HS-27A (cell line): ENCODE data around the gene RAB15.

Source experiments
- DNase-seq: peaks from one replicate; pipeline ENCODE4 v3.0.0-alpha.2; 2012; ENCODE audit warnings: low read depth, missing footprints

The RAB15 gene

DNA sequence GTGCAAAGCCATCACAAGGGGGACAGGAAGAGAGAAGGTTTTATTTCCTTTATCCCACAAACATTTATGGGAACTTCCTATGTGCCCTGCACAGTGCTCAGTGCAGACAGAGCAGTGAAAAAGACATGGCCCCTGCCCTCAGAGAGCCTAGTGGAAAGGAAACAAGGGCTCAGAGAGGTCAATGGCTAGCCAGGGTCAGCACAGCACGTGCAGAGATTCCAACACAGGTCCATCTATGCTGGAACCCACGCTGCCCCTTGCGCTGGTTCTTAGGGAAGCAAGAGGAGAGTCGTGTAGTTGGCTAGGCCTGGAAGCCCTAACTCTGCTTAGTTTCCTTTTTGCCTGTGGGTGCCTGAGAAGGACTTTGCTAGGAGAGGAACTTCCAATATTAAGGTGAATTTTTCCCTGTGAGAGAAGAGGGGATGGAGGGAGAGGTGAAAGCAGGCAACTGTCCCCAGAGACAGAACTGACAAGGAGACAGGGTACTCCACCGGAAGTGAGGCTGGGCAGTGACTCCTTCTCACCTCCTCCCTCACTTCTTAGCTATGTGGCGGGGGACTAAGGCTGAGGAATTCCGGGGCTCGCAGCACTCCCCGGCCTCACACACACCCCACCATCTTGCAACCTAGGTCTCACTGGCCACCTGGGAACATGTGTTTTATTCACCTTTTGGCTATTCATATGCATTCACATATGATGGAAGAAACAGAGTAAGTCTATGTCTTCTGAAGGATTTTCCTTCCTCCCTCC is 17.5 kb downstream of the RAB15 start:
- DNase-seq = no peak

DNA sequence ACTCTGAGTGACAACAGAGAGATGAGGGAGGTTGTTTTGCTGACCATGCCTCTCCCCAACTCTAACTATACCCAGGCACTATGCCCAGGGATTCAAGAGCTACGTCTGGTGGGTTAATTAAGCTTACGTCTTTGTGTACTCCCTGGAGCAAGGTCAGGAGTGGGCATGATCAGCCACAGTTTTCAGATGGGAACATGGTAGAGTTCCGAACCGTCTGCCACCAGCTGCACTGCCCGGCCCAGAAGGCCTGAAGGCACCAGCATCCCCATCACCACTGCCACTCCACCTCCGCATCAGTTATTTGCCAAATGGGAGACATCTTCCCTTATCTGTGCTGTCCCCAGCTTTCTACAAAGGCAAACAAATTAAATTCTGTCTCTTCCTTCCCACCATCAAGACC is 18.5 kb downstream of the RAB15 start:
- DNase-seq = no peak

DNA sequence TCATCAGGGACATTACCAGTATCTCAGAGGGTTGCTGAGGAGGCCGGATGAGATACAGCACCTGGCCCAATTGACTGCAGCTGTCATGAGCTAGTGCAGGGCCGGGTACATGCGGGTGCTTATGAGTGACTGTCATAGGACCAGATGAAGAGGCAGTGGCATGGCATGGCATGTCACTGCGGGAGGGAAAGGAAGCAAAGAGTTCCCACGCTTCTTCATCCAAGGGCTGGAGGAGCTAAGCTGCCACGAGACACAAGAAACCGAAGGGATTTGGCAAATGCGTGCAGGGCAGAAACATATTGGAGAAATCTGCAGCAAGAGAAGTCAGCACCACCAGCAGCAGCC is 18.9 kb downstream of the RAB15 start:
- DNase-seq = no peak

- no peak for DNase-seq
Measured at GRCh38 chr14:64952598-64953309, 19.4 kb downstream of the RAB15 start.

DNA sequence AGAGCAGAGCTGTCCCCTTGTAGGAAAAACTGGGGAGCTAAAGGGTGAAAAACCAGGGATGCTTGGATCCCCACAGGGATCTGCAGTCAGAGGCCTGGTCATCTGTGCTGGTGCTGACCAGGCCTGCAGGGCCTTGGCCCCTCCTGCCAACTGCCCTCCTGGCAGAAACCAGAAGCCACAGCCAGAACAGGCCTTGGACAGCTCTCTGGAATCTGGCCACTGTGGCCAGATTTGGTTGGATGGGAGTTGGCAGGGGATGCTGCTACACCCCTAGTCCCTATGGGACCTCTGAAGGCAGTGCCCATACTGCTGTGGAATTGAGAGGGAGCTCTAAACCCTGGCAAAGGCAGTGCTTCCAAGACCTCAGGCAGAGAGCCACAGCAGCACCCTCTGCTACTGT is 20.4 kb downstream of the RAB15 start:
- DNase-seq = no peak

DNA sequence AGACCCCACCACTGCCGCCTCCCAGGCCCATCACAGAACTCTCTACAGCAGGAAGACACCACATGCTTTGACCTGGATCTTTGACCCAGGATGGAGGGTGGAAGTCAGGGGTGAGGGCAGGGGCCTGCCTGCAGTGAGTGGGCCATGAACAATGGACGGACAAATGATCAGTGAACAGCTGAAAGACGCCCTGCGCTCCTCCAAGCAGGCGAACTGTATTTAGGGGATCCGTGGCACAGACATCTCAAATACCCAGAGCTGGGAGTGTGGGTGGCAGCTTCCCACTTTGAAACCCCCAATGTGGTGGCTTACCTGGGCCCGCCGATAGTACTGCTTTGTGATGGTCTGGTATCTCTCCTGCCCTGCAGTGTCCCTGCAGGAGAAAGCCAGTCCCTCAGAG is 20.8 kb downstream of the RAB15 start:
- DNase-seq = no peak

DNA sequence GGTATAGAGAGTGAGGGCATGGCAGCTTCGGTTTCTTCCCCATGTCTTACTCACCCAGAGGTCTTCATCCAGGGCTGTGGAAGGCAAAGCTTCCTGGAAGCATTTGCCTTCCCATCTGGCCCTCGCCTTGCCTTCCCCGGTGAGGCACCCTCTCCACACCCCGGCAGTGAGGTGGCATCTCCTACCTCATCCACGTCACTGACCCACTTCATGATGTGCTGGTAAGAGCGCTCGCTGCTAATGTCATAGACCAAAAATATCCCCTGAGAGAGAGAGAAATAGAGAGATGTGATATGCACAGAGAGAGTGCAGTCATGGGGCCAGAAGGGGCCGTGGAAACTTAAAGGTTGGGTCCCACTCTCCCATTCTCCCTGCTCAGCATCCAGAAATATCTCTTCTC is 21.2 kb downstream of the RAB15 start:
- no peak for DNase-seq

DNA sequence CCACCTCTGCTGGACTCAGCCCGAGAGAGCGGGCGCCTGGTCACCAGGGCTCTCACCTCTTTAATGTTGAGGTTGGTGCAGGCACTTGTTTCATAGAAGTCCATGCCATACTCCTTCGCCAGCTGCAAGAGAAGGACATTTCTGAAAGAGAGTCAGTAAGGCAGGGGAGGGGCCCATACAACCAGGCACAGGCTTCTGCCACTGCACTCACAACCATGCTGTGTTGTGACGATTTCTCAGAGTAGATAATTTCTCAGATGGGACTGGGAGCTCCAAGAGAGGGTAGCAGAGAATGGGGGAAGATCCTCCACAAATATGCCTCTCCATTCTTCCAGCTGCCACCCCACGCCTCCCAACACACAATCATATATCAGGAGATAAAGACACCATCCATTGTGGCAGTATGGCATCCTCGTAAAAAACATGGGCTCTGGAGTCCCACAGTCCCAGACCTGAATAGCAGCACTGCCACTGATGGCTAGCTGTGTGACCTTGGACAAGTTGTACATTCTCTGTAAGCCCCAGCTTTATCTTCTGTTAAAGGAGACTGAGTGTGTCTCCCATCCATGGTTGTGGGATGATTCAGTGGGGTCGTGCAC is 23.4 kb downstream of the RAB15 start:
- DNase-seq = no peak

- DNase-seq = no peak
Measured at GRCh38 chr14:64947710-64948611, 24.2 kb downstream of the RAB15 start.

DNA sequence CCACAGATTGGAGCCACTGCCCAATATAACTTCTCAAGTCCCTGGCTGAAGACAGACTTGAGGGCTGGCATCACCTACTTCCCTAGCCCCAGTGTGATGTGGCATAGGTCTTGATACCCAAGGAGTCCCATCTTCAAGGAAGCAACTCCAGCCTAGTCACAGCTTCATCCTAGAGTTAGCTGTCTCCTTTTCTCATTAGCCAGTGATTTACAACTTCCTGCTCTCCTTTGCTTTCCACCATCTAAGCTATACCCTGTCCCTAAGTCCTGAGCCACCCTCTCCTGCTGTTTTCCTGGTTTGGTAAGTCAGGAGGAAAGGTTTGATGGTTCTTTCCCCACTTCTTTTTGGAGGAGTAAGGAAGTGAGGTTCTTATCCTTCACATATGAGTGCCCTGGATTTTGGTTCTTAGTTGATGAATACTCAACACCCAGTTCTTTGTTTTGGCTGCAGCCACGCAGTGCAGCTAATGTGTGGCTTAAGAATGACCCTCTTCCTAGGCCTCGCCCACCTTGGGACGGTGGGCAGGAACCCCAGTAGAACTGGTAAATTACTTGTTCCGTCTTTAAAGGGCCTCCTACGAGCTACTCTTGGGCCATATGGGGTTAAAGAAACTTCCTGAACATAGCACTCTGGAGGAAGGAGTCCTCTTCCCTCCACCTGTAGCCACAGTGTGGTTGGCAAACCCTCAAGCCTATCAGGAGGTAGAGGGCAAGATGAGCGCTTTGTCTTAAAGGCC is 25.7 kb downstream of the RAB15 start:
- no peak for DNase-seq

- no peak for DNase-seq
Measured at GRCh38 chr14:64945431-64946178, 26.5 kb downstream of the RAB15 start.

- no peak for DNase-seq
Measured at GRCh38 chr14:64944861-64945260, 27.3 kb downstream of the RAB15 start.

DNA sequence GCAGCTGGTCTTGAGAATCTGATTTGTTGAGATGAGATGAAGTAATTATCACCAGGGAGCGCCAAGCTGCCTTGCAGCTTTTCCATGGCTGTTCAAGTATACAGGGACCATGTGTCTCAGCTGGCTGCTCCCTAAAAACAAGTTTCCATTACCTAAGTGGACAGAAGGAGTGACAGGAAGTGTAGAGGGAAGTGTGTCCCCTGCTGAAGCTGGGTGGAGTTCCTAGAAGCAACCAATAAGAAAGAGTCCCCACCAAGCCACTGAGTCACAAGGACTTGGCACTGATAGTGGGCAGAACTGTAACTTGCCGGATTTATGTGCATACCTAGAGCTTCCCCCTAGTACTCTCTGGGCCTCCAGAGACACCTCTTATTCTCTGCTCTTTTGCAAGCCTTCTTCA is 28.1 kb downstream of the RAB15 start:
- no peak for DNase-seq

GRCh38 chr14:64943556-64943955 is 28.6 kb downstream of the RAB15 start:
- DNase-seq = no peak

GRCh38 chr14:64942531-64943111 is 29.5 kb downstream of the RAB15 start, which contains the start of gene GPX2:
TSS of gene GPX2 (minus strand) at chr14:64942745. CDS start at chr14:64942726, 19 bp downstream.
- DNase-seq = no peak

DNA sequence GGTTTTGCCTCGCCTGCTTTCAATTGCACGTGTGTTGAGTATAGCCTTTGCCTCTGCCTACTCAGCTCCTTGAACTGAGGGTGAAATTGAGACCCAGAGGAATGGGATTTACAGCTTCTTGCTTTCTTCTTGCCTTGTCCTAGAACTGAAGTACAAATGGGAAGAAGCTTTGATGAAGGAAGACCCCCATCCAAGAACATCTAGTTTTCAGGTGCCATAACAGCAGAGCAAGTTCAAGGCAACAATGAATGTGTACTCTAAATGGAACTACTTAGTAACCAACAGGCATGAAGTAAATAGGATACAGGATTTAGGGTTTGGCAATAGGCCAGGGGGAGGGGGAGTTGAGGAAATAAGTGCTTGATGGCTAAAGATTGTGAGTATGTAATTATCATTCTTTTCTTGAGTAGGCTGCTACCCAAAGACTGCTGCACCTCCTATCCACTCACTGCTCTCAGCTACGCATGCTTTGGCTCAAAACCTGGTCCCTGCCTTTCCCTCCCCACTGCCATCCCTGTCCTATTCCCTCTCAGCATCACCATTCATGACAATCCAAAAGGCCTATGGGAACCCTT is 31.7 kb downstream of the RAB15 start:
- DNase-seq = no peak

DNA sequence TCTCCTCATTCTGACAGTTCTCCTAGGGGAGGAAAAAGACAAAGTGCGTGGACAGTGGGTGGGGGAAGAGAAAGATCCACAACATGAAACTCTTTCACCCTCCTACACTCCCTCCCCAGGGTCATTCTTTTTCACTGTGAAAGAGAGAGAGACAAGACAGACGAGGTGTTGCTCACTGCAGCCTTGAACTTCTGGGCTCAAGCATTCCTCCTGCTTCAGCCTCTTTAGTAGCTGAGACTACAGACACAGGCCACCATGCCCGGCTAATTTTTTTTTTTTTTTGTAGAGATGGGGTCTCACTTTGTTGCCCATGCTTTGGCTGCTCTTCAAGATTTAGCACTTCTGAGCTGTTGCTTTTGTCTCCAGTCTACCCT is 32.3 kb downstream of the RAB15 start:
- no peak for DNase-seq

GRCh38 chr14:64938972-64939816 is 32.9 kb downstream of the RAB15 start:
- no peak for DNase-seq

GRCh38 chr14:64937821-64938193 is 34.3 kb downstream of the RAB15 start:
- DNase-seq = no peak
